H54 (cell line): Measurements from ENCODE around the gene ADGRB2.

Experiments
- DNase-seq: peaks from one replicate; pipeline ENCODE4 v3.0.0; 2011; ENCODE audit warnings: low spot score, mixed read lengths; ENCODE audit not compliant: insufficient read length
- FAIRE-seq: peaks from 3 replicates; lab custom pipeline; 2011; peaks lifted over from hg19 to GRCh38; lab: Jason Lieb, UNC
- POLR2A ChIP-seq: IDR thresholded peaks from 2 replicates; pipeline ENCODE4 v1.6.1; 2011; ENCODE audit warnings: low read depth, mild to moderate bottlenecking, low read length

The ADGRB2 gene

DNA sequence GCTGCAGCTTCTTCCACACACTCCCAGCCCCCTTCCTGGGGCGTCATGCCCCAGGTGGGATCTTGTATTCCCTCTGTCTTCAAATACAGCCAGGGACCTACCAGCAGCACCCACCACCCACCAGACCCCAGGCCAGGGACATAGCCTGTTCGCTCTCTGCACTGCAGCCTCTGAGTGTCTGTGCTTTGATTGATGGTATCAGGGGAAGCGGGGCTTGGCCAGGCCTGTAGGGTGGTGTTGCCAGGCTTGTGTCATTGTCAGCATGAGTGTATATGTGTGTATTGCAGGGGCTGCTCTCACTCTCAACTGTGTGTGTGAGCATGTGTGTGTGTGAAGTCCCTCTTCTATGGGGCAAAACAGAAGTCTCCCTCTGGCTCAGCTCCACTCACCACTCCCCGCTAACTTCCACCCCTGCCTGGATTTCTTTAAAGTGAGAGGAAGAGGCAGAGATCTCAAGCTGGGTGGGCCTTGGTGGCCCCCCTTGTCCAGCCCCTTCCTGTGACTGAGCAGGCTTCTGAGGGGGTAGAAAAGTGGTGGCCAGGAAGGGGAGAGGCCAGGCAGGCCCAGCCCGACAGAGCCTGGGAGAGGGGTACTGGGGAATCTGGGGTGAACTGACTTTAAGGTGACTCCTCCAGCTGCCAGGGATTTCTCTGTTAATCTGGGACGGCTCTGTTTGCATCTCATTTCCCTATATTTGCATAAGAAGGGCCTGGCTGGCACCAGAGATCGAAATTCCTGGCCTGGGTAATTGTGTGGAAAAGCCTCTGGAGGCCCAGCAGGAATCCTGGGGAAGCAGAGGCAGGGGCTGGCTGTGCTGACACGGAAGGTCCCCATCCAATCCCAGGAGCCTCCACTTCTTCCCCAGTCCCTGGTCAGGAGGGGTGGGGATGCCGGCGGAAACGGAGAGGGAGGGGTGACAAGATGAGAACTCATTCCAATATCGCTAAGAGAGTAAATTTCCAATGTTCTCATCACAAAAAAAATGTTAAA lies 18.6 kb upstream of the ADGRB2 start:
- DNase-seq (no peak), FAIRE-seq (no peak)
- no peak for TF ChIP-seq POLR2A

DNA sequence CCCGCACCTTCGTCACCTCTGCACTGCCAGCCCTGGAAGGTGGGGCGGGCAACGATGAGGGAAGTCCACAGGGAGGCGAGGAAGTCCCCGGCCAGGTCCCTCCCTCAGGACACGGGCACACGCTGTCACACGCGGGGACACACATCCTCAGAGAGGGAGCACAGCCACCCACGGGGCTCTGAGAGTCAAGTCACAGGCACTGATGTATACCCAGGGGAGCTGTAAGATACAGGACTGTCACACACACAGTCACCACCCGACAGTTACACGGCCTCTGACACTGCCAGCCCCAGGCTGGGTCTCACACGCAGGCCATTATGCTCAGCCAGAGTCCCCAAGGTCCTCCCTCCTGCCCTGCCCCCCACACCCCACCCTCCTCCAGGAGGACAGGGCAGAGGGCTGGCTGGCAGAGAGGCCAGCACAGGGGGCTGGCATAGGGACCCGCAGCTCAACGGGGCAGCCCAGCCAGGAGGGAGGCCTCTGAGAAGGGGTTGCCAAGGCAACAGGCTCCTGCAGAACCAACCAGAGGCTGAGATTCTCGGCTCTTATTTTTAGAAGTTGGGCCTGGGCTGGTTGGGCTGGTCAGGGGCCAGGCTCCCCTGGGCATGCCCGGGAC lies 17.7 kb upstream of the ADGRB2 start:
- no peak for DNase-seq
- no peak for TF ChIP-seq POLR2A
- FAIRE-seq = no peak

DNA sequence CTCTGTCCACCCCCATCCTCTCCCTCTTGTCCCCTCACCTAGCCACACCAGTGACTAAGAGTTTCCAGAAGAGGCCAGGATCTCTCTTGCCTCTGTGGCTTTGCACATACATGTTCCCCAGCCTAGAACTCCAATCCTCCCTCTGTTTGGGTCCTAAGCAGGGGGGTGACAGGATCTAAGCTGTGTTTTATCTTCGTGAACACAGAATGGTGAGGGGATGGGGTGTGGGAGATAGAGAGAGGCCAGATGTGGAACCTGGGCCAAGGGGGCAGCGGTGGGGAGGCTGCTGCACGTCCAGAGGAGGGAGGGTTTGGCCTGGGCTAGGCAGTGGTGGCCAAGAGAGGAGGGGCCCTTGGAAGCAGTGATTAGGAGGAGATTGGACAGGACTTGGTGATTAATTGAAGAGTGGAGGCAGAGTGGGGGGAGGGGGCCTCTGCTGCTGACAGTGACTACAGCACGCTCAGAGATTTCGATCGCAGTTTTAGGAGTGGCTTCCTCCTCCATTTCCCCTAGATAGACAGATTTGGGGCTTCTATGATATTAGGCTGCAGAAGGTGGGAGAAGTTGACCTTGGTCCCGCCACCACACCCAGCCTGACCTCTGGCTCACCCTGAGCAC lies 17.1 kb upstream of the ADGRB2 start:
- FAIRE-seq = no peak
- DNase-seq = no peak
- TF ChIP-seq POLR2A = no peak

DNA sequence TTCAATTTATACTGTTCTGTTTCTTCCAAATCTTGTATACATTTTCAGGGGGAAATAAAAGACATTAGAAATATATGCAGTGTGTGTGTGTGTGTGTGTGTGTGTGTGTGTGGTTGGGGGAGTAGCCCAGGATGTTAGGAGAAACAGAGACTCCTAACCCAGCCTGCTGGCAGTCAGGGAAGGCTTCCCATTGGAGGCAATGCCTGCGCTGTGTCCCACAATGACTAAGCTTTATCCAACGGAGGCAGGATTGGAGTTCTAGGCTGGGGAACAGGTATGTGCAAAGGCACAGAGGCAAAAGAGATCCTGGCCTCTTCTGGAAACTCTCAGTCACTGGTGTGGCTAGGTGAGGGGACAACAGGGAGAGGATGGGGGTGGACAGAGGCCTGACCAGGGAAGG lies 16.5 kb upstream of the ADGRB2 start:
- DNase-seq (no peak), FAIRE-seq (no peak)

DNA sequence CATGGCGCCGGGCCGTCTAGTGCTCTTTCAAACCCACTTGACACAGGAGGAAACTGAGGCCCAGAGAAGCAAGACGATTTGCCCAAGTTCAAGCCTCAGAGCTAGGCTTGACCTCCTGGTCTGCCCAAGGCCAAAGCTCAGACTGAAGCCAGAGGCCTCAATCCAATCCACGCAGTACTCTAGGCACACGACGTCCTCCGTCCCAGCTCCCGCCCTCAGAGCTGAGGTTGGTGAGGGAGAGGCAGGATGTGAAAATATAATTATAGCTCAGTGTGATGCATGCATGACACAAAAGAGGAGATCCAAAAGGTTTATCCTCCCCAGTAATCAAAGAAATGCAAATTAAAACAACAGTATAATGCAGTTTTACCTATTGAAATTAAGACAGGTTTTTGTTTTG lies 15.5 kb upstream of the ADGRB2 start:
- FAIRE-seq (no peak), DNase-seq (no peak)
- TF ChIP-seq POLR2A = no peak

More for the DNA sequence above, 16.5 kb upstream of the ADGRB2 start:
- no peak for TF ChIP-seq POLR2A

DNA sequence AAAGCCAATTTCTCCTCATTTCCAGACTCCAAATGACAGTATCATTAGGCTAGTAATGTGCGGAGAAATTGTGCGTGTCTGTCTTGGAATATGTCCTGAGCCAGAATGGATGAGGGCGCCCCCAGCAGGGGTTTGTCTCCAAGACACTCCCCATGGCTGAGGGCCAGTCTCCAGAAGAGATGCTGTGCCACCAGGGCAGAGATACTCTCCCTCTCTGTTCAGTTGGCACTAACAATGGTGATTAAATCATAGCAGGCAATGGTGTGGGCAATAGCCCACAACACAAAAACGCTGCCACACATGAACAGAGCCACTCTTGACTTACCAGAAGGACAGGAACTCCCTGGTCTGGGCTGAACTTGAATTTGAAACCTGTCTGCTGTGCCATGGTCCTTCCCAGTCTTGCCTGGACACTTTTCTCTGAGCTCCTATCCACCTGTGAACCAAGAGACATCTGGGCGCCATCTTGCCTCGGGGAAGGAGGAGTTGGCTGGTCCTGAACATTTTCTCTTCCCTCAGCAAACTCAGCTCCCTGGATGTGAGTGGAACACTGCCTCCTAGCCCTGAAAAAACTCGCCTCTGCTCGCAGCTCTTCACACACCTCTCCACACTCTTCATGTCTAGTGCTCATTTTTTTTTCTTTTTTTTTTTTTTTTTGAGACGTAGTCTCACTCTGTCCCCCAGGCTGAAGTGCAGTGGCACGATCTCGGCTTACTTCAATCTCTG lies 14.8 kb upstream of the ADGRB2 start:
- no peak for TF ChIP-seq POLR2A
- no peak for FAIRE-seq
- DNase-seq = no peak

DNA sequence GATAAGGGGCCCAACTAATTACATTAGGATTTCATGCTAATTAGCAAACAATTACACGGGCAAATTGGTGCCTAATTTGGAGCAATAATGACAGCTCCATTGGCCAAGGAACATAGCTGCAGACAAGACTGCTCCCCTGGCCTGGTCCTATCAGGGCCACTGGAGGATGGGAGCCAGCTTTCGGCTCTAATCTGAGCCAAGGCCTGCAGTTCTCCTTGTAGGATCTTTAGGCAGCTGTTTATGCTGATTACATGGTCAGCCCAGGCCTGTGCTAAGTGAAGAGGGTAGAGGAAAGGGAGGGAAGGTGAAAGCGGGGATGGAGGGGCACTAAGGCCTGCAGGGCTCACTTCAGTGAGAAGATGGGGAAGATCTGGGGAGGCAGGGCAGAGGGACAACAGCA lies 12.4 kb upstream of the ADGRB2 start:
- no peak for FAIRE-seq
- TF ChIP-seq POLR2A = no peak
- DNase-seq = no peak

DNA sequence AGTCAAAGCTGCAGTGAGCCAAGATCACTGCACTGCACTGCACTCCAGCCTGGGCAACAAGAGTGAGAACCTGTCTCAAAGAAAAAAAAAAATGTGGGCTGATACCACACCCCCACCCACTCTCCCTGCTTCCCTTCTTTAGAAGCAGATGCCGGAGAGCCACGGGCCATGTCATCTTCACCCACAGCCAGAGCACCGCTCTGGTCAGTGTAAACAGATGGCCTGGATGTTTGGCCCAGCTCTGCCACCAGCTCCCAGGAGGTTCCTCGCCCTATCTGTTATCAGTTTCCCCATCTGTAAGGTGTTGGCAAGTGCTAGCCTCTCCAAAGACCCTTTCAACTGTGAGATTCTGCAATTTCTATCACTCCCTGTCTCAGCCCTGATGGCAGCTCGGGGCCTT lies 11.9 kb upstream of the ADGRB2 start:
- no peak for TF ChIP-seq POLR2A
- no peak for FAIRE-seq

DNA sequence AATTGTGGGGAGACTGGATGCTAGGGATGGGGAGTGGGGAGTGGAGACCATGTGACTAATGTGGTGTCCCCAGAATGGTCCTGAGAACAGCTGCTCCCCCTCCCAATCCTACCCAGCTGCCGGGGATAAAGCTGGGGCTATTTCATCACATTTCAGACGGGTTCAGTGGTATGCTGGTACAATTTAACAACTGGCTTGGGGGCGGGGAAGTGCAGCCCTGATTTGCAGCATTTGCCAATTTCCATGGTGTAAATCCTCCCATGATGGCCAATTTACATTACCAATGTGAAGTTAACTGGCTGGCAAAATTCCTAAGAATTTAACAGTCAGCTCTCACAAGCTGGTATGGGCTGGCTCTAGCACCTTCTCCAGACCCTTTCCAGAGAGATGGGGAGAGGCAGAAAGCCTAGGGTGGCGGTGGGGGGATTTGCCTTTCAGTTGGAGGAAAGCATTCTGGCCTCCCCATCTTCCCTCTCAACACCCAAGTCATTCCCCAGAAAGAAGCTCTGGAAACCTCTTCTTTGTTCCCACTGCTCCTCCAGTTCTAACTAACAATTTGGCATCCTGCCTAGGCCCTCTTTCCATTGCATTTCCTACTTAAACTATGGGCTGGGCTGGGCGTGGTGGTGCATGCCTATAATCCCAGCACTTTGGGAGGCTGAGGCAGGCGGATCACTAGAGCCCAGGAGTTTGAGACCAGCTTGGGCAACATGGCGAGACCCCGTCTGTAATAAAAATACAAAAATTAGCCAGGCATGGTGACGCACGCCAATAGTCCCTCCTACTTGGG lies 11.3 kb upstream of the ADGRB2 start:
- DNase-seq (no peak), FAIRE-seq (no peak)
- no peak for TF ChIP-seq POLR2A

More for the DNA sequence above, 11.9 kb upstream of the ADGRB2 start:
- no peak for DNase-seq

DNA sequence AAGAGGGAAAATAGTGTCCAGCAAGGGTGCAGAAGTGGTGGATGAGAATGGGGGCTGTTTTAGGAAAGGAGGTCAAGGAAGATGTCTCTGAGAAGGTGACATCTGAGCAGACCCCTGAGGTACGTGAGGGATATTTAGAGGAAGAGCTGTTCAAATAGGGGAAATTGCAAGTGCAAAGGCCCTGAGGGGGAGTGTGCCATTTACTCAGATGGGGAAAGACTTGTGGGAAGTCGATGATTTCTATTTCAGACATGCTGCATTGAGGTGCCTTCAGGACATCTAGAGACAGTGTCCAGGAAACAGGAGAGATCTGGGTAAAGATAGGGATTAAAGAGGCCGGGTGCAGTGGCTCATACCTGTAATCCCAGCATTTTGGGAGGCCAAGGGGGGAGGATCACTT lies 10.4 kb upstream of the ADGRB2 start:
- FAIRE-seq (no peak), DNase-seq (no peak)
- TF ChIP-seq POLR2A = no peak

DNA sequence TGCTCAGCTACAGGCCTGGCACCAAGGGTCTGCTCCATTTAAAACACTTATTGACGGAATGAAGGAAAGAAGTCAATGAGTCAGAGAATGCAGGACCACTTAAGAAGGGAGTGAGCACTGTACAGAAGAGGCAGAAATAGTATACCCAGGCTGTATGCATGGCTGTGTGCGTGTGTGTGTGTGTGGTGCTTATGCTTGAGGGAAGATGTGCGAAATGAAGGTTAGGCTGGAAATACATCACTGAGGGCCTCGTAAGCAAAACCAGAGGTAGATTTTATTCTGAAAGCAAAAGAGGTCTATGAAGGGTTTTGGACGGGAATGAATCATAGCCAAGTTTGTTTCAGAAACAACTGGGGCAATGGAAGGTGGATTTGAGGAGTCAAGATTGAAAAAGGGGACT lies 9.7 kb upstream of the ADGRB2 start:
- DNase-seq = no peak
- TF ChIP-seq POLR2A = no peak
- no peak for FAIRE-seq

DNA sequence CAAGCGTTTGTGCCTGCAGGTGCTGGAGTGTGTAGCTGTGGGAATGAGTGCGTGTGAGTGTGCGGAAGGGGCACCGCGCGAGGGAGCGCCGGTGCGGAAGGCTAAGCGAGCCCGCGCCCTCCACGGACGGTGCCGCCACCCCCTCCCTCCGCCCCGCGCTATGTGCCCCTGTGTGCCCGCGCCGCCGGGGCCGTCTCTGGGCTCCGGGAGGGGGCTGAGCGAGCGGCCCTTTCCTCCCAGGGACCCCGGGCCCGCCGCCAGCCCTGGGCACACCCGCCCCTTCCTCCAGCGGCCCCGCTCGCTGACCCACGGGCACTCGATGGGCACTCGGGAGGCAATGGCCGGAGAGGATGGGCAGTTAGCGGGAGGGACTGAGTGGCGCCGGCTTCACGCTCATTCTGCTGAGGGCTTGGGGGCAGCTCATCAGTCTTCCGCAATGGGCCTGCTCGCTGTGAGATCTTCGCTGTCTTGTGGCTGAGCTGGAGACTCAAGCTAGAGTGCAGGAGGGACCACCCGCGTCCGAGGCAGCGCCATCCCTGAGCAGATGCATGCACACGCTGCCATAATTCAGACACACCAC lies 8.6 kb upstream of the ADGRB2 start:
- DNase-seq (no peak), FAIRE-seq (no peak)
- TF ChIP-seq POLR2A = no peak
